Suppressor macrophage (primary cell): ENCODE measurements around the gene SEC22B.
"Not testable (repeated sequence)": the region's sequence is repeated elsewhere in the genome, so short reads cannot be mapped to it uniquely, and the experiment has no call there.

Experiments
- DNase-seq, 4 experiments: peaks; one replicate each; pipeline ENCODE4 v3.0.0-alpha.2; 2020 to 2022

Gene SEC22B

DNA sequence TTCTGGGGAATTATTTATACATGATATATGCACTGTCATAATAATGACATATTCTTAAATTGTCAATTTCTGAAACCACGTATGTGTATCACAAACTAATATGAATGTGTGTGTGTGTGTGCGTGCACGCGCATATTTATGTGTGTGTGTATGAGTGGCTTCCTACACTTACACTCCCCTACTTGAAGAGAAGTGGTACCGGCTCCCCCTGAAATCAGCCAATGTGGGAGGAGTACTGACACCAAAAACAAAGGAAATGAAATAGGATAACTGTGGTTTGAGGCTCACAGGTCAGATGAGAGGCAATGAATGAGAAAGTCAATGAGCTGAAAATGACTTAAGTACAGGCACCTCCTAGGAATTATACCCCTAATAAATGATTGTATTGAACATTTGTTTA lies 64.1 kb downstream of the SEC22B start:
- DNase-seq = not testable (repeated sequence)

DNA sequence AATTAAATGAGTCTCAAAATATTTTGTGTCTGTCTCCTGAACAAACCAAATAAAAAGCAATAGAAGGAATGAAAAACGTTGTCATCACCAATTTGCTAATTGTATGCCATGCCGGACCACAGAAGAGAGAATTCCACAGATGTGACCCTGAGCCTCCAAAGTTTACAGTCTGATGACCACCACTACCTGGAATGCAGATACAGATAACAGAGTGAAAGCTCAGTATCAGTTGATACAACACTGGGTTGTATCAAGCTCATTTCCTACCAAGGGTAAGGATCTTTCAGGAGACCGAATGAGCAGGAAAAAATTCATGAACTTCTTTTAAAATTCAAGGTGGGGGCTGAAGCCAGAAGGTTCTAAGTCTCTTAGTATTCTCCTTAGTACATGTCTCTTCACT lies 64.5 kb downstream of the SEC22B start:
- not testable (repeated sequence) for DNase-seq

DNA sequence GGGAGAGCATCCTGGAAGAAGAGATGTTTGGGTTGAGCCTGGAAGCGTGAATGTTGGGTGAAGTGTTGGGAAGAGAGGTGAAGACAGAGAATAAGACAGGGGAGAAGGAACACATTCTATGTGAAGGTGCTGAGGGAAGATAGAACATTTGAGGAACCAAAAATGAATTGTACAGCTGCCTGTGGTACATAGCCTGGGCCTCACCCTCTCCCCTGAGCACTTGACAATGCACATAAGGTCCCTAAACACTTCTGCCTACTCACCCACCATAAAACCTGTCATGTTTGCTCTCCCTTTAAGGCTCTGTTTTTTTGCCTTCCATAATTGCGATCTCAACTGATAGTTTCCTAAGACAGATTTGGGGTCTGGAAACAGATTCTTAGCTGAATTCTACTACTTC lies 65.3 kb downstream of the SEC22B start:
- not testable (repeated sequence) for DNase-seq

DNA sequence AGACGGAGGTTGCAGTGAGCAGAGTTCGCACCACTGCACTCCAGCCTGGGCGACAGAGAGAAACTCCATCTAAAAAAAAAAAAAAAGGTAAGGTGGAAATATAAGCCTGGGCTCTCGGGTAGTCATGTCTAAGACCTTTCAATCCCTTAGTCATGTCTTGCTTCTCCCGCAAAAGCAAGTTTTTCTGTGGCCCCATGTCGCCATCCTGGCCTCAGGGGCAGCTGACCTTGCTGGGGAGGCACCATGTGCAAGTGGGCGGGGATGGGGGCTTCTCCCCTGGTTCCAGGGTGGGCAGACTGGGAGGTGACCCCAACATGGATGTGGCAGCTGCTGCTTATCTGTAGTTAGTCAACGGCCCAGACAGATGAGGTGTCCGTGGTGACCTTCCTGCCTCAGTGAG lies 66.7 kb downstream of the SEC22B start:
- DNase-seq = not testable (repeated sequence)

DNA sequence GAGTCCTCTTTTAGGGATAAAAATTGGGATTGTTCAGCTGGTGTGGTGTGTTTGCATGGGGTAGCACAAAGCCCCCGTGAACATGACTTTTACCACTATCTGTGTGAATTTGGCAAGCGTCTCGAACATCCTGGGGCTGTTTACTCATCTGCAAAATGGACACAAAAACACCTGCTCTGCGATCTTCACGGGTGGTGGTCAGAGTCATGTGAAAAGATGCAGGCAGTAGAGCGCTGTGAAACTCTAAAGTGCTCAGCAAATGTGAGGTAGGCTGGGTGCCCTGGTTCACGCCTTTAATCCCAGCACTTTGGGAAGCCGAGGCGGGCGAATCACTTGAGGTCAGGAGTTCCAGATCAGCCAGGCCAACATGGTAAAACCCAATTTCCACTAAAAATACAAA lies 67.1 kb downstream of the SEC22B start:
- not testable (repeated sequence) for DNase-seq

DNA sequence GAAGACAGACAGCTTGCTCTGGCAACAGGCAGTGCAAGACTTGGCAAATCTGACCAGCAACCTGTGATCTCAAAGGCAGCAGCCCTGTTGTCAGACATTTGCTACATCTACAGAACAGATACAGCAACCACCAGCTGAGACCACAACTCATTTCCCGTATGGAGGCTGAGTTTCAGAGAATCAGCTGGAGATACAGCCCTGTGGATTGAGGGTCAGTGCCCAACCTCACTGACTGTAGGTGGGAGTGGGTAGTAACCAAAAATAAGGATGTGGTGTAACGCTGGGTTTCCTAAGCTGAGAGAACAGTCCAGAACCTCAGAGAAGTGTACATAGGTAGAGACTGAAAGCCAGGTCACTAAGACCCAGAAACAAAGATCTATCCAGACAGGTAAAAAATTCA lies 71.0 kb downstream of the SEC22B start:
- peak in 2 of 4 experiments; percentile 9 to 22 for DNase-seq

DNA sequence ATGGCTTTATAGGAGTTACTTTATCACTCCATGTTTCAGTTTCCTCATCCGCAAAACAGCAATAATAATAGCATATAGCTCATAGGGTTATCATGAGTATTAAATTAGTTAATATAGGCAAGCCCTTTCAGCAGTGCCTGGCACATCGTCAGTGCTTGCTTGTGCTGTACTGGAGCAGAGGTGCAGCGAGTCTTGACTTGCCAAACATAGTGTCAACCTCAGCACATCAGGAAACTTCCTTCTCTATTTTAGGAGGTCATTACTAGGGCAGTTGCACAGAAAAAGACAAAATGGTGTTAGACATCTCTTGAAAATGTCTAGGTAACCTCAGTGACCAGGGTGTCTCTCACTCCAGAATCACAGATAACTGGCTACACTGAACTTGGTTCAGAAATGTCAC lies 72.6 kb downstream of the SEC22B start:
- DNase-seq = not testable (repeated sequence)

DNA sequence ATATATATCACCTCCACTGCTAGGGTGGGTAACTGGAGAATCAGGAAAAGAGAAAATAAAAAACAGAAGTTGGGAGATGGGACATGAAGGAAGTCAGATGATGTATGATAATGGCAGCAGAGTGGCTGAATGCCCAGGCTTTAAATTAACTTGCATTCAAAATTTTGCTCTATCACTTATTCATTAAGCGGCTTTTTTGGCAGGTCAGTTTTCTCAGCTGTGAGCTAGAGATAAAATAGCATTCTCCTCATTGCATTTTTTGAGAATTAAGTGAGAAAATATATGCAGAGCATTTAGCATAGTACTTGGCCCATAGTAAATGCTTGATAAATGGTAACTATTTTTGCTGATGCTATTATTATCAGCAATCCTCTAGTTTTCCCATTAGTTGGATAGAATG lies 74.7 kb downstream of the SEC22B start:
- not testable (repeated sequence) for DNase-seq
